Stimulated activated CD4-positive, alpha-beta T cell treated with anti-CD3 and anti-CD28 coated beads, Interleukin-4, amount 100 ng/mL, for 24 hours (primary cell): ENCODE results near the gene DPF3.
A peak's percentile ranks its signal among the peaks of the same experiment; 100 is the strongest.

Source experiments
- DNase-seq: peaks from one replicate; pipeline ENCODE4 v3.0.0-alpha.2; 2020

Gene DPF3

GRCh38 chr14:72739446-72740405, 154.2 kb downstream of the DPF3 start:
- DNase-seq, result no peak

DNA sequence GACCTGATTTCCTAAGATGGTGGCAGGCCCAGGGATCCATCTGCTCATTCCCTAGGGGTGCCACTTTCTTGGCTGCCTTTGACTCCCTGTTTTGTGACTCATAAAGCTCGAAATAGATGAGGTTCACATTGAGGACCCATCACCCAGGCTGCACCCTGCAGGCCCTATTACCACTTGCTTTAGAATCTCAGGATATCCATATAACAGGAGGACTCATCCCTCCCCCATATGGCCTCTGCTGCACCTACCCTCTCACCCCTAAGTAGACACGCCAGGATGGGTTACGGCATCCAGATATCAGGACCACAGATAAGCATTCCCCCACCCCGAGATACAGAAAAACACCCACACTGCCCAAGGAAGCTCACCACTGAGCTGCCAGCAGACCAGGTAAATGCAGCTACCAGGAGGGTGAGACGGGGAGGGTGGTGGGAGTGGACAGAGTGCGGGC, 155.7 kb downstream of the DPF3 start:
- DNase-seq, result no peak

DNA sequence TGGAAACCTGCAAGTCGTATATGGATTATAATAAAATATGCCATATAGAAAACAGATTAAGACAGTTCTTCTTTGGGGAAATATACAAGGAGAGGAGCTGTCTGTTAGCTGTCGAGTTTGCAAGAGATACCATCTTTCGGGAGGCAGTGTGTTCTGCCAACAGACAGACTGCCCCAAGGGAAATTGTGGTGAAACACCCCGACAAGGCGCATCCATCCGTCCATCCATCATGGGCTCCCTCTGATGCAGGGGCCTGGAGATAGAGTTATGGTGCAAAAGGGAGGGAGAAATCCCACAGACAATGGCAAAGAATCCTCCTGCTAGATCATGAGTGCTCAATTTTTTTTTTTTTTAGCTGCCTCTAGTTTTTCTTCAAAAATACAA, 156.3 kb downstream of the DPF3 start:
- DNase-seq, result no peak

DNA sequence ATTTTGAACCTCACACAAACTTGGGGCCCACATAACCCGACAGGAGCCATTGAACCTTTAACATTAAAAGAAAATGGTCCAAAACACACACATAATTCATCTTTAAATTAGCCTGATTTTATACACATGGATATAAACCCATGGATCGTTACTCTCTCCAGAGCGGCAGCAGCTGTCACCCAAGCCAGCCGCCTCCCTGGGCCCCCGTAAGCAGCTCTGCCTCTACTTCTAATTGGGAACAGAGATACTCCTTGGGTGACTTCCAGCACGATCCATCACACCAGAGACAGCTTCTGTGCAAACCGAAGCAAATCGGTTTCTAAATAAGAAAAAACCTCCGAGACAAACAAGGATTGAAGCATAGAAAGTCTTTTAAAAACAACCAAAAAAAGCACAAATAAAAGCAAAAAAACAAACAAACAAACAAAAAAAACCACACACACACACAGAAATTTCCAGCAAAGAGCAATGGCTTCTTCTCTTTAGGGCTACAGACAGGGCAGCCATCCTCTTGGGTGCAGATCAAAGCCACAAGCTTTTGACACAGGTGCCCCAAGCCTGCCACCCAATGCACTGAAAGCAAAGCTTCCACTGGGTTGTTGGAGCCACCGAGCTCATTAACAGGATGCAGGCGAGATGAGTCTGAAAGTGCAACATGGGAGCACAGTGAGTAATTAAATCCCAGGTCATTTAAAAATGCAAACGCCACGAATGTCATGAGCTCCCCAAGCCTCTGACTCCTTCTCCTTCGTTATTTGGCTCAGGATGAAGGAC, 156.9 kb downstream of the DPF3 start:
- DNase-seq, result no peak

- DNase-seq, result no peak
These were observed 157.6 kb downstream of the DPF3 start for GRCh38 chr14:72736308-72736707.

GRCh38 chr14:72732022-72732780, 161.7 kb downstream of the DPF3 start:
- DNase-seq, result no peak

DNA sequence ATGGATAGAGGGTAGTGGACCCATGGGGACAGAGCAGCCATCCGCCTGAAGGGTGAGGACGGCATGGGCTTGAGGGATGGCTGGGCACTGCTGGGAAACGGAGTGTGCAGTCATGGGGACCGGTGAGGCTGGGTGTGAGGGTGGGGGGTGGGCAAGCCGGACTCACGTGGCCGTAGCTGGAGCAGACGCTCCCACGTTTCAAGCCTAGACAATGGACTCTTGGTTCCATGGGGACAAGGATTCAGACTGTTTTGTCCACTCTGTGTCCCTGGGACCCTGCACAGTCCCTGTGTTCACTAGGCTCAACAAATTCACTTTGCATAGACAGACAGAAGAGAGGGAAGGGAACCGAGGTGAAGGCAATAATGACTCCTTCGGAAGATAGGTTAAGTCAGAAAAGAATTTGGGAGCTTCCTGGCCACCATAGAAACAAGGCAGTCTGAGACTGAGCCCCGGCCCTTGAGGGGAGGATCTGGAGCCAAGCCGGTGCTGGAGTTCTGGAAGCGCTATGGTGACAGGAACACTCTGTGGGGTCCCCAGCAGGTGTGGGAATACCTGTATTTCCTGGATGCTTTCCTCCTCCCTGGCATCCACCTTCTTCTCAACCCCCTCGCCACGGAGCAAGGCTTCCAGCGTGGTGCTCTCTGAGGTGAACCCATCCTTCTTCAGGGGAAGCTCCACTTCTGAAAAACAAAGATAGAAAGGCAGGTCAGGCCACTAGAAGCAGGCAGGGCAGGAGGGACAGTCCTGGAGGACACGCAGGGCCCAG, 162.5 kb downstream of the DPF3 start:
- no peak for DNase-seq

GRCh38 chr14:72730468-72730867, 163.4 kb downstream of the DPF3 start:
- DNase-seq, result no peak

DNA sequence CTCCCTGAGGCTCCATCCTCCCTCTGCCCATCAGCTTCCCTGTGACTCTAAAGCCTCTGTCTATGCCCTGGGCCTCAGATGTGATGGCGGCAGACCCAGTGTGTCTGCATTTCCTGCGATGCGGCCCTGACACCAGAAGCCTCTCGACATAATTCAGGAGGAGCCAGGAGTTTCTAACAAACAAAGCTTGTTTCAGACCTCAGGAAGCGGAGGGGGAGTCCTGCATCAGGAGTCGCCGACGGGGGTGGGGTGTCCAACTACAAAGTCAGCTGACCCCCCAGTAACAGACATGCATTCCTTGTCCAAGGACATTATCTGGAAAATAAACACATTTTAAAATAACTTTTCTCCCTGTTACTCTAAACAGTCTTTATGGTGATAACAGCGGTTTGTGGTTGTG, 167.5 kb downstream of the DPF3 start:
- DNase-seq, result no peak

GRCh38 chr14:72723858-72724530, 169.9 kb downstream of the DPF3 start:
- no peak for DNase-seq

DNA sequence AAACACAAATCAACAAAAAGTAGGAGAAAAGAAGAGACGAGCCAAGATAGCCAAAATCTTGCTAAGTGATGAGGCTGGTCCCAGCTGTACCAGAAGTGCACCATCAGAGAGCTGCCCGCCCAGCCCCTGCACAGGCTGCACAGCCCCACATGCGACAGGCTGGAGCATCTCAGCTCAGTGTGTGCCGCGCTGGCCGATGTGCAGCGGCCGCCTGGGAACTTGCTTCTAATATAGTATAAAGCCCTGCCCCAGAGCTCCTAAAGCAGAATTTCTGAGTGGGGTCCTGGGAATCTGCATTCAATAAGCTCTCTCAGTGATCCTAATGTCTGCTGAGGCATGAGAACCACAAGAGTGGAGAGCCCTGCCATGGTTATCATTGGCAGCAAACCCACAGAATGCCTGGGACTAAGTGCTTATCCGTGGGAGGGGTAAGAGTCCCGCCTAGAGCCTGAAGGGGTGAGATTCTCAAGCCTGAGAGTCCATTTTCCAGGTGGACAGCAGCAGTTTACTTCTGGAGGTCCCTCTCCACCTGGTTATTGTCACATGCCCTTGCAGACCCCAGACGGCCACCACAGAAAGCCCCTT, 171.6 kb downstream of the DPF3 start:
- DNase-seq, result no peak

DNA sequence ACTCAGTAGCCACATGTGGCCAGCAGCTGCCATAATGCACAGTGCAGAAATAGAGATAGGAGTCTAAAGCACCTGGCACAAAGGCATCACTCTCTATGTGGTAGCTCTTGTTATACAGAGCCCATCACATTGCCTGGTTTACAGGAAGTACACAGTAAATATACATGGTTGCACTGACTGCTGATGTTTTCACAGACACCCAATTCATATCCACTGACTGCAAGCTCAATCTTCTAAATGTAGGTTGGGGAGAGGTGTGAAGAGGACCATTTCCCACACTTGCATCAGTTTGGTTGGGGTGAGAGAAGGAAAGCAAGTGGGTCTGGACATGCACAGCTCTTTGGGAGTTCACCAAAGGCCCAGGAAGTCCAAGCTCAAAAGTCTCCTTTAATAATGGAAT, 172.8 kb downstream of the DPF3 start:
- DNase-seq, result no peak

DNA sequence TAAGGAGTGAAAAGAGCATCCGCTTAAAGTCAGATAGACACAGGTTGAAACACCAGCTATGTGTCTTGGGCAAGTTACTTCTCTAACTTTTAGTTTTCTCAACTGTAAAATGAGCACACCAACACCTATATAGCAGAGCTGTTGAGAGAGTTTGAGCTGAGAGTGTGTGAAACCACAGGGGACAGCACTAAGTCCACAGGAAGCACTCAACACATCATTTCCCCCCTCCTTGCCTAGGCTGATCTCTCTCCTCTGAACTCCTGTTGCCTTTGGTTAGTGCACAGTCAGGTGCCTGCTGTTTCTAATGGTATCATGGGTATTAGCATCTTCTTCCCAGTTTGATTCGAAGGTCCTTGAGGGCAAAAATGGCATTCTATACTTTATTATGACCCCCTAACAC, 176.7 kb downstream of the DPF3 start:
- no peak for DNase-seq

DNA sequence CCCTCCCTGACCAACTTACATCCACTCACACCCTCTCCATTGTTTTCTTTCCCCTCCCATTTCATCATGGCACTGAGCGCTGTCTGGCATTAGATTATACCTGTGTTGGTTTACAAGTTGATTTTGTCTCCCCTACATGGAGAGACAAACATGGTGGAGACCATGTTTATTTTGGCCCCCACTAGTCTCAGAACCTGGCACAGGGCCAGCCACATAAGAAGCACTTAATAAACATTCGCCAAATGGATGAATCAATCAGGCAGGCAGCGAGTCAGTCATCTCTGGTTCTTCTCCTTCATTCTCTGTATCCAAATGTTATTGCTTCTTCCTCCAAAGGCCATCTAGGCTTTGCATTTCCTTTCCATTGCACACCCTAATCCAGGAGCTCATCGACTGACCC, 177.4 kb downstream of the DPF3 start:
- DNase-seq, result no peak

DNA sequence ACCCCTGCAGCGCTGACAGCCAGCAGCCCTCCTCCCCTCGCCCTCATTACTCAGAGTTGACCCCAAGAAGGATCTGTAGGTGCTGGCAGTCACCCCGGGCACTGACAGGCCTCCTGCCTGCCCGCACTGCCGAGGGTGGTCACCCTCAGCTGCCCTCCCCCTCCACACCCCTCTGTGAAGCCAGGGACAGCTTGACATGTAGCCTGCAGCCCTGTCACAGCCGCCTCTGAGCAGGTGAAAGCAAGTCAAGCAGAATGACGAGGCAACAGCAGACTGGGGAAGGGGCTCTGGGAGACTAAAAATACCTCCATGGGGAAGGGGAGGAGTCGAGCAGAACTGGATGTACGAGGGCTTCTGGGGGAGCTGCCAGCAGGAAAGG, 178.1 kb downstream of the DPF3 start:
- DNase-seq, result no peak

DNA sequence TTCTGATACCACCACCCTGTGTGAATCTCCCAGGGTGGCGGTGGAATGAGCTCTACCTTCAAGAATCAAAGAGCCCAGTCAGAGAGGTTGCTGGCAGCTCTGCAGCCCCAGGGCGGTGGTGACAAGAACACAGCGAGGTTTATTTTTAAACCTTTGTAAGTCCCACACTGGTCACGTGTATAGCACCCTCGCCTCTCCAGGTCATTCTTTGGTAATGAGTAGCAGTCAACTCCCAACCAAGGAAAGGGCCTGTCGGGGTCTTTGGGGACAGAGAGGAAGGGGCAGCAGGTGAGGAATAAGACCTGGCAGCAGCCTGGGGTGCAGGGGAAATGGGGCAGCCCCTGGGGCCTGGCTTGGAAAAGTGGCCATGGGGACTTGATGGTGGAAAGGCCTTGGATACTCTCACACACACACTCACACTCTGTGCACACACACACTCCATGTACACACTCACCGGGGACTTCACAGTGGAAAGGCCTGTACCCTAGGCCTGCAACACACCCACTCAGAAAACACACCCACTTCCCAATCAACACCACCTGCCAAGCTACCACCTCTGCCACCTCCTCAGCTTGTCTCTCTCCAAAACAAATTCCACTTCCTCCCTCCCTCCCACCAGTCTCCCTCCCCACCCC, 178.6 kb downstream of the DPF3 start:
- DNase-seq, result no peak

DNA sequence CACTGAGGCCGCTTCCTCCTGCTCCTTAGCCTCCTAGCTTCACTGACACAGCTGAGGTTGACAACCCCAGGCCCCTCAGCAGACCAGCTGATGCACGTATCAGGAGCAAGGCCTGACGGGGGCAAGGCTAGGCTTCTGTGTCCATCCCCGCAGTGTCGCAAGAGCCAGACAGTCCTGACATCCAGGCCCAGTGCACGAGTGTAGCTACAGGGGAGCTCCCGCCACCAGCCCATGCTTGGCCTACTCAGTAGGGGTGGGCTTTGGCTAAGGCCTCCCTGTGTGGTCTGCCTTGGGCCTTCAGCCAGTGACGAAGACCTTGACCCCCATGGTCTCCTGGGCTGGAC, 179.1 kb downstream of the DPF3 start:
- DNase-seq, result no peak

DNA sequence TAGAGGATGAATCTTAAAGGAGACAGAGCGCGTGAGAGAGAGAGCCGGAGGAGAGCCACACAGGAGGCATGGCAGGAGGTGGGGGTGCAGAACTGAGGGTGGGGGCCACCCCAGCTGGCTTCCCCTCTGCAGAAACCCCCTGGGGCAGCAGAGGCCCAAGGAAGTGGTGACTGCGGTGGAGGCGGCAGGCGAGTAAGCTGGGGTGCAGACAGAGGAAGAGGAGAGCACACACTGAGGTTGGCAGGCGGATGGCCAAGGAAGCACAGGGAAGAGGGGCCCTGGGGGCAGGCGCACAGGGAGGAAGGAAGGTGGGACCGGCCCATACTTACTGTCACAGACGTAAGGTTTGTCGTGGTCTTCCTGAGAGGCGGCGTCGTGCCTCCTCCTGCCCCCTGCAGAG, 179.8 kb downstream of the DPF3 start:
- peak; percentile 11 for DNase-seq

GRCh38 chr14:72711936-72712335, 182.0 kb downstream of the DPF3 start:
- no peak for DNase-seq

DNA sequence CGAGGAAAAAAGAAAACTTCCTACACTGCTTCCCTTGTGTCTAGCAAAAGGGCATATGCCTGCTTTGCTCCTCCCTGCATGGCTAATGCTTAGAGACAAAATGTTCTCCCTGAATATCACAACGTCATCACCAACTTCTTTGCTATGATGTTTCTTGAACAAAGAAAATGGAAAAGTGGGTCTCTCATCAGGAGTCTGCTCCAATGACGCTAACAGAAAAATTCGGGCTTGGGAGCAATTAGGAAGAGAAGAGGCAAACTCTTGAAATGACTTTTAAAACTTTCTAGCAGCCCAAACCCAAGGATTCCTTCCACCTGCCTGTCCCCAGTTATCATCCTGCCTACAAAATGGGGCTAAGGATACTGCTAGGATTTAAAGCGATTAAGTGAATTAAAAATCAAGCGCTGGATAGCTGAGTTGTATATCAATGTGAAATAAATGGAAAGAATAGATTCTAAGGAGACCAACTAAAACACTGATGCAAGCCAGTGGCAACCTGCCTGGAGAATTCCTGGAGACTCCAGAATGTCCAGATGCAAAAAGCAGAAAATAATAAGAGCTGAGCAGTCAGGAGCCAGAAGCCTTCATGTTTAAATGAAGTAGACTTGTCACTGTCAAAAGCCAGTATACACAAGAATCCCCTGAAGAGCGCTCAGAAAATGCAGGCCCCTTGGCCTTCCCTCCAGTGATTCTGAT, 183.8 kb downstream of the DPF3 start:
- DNase-seq, result no peak
